ENCODE results near the gene NECAB2.

Gene NECAB2

GRCh38 chr16:84024854-84025253 is 56.8 kb downstream of the NECAB2 start:
- DNase-seq (ENCODE audit: low read depth, low spot score) = no peak

DNA sequence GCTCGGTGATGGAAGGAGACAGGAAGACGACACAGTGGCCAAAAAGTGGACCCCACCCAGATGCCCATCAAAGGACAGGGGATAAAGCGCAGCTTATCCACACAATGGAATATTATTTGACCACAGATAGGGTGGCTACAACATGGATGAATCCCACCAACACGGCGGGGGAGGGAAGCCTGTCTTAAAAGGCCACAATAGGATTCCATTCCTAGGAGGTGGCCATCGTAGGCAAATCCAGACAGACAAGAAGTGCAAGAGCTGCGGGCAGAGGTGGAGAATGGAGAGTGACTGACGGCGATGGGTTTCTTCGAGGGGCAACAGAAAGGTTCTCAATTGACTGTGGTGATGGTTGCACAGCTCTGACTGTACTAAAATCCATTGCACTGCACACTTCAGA is 58.6 kb downstream of the NECAB2 start:
- no peak for DNase-seq (ENCODE audit: low read depth, low spot score)

- DNase-seq (ENCODE audit: low read depth, low spot score) = no peak
Observed at GRCh38 chr16:84027625-84028024, 59.6 kb downstream of the NECAB2 start.

DNA sequence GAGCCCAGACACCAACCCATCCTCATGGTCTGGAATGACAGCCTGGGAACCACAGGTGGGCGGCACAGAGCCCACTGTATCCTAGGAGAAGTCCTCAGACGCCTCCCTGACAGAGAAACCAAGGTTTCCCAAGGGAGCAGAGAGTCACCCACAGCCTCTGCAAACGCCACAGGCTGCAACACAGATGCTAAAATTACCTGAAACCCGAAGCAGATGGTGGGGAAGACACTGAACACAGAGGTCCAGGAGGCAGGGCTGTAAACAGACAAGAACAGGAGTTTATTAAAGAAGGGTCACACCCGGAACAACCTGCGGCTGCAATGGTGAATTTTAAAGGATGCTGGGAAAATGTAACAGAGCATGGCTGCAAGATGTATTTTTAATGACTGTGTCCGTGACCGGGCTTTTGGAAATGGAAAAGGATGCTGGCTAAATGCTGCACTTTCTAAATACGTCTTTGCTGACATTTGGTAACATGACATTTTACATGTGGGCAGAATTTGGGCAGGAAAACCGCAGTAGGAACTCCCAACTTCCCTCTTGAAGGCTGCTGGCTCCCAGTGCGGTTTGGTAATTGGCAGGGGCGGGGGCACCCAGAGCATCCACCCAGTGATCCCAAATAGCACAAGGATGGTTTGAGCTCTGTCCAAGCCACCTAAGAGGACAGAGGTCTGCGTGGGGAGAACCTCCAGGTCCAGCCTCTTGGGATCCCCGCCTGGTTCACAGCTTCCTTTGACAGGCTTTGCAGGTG is 61.4 kb downstream of the NECAB2 start:
- DNase-seq (ENCODE audit: low read depth, low spot score) = no peak

GRCh38 chr16:84031556-84031955 is 63.5 kb downstream of the NECAB2 start:
- no peak for DNase-seq (ENCODE audit: low read depth, low spot score)

- DNase-seq (ENCODE audit: low read depth, low spot score) = no peak
Observed at GRCh38 chr16:84032458-84033178, 64.6 kb downstream of the NECAB2 start.

DNA sequence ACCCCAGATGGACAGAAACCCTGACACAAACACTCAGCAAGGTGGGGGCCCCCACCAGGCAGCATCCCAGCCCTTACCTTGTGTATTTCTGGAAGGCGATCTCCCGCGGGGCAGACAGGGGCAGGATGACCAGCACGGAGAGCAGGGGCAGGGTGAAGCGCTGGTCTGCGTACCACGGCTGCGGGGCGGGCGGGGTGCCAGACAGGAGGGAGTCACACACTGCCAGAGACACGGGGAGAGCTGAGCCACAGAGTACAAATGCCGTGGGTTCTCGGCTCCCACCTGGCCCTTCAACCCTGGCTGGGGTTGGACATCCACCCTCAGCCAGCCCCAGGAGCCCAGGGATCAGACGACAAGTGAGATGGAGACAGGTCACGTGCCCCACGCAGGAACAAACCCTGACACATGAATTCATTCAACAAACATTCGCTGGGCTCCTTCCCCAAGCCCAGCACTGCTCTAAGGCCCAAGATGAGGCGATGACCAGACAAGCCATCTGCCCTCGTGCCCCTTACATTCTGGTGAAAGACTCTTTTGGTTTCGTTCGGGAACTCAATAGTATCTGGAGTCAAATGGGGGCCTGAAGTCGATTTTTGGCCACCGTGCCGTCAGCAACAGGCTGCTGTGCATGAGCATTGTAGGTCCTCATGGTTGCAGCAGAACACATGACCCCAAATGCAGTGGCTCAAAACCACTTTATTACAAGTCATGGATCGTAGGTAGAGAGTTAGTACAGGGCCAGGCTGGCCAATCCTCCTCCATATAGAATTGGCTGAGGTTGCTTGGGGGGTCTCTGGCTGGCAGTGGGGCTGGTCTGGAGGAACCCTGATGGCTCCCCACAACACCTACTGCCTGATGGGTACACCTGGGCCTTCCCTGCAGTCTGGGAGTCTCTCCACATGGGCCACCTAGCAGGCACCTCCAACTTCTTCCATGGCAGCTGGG is 65.5 kb downstream of the NECAB2 start:
- no peak for DNase-seq (ENCODE audit: low read depth, low spot score)

GRCh38 chr16:84034516-84034915 is 66.5 kb downstream of the NECAB2 start:
- no peak for DNase-seq (ENCODE audit: low read depth, low spot score)

DNA sequence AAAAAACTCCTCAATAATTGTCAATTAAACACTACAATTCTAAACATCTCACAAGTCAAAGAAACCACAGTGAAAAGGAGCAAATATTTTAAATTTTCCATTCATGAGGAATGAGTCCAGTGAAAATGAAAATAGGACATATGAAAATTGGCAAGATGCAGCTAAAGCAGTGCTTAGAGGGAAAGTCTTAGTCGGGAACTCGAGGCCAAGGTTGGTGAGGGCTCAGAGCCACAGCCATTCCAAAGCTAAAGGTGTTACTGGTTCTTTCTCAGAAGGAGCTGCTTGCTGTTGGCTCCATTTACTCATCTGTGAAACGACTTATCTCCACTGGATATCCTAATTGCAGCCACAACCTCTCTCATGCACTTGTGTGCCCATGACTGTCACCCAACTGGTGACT is 68.1 kb downstream of the NECAB2 start:
- no peak for DNase-seq (ENCODE audit: low read depth, low spot score)

GRCh38 chr16:84036982-84037425 is 69.0 kb downstream of the NECAB2 start:
- DNase-seq (ENCODE audit: low read depth, low spot score) = no peak

DNA sequence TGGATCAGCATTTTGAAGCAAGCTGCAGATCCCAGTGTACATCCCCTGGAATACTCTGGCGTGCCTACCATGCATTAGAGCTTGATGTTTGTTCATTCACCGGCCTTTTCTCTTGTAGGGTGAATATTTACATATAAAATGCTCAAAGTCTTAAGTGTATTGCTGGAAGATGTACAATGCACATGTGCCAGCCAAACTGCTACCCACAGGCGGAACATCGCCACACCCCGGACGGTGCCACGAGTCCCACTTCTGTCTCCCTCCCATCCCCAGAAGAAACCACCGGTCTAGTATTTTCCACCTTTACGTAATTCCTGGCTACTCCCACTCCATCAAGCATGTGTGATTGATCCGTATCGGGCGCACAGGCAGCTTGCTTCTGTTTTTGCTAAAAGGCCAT is 70.4 kb downstream of the NECAB2 start:
- DNase-seq (ENCODE audit: low read depth, low spot score) = no peak

GRCh38 chr16:84039696-84040095 is 71.7 kb downstream of the NECAB2 start:
- no peak for DNase-seq (ENCODE audit: low read depth, low spot score)

DNA sequence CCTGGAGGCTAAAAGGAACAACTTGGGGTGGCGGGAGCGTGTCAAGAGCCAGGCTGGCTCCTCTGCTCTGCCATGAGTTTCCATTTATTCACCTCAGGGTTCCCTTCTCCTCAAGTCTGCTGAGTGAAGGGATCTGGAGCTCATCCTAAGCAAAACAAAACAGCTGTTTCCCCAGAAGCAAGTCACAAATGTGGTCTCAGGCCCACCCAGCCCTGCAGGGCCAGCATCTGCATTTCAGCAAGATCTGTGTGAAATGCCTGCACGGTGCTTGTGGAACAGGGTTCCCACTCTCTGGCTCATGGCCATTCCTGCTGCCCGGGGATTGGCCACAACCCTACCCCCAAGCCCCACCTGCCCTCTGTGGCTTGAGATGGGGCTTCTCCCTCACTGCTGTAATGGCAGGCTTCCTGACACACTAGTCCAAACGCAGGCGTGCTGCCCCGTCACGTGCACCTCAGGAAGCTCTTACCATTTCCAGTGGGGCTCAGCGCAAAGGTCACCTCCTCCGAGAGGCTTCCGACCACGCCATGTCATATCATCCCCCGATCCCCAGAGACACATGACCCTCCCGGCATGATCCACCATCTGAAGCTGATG is 72.3 kb downstream of the NECAB2 start:
- DNase-seq (ENCODE audit: low read depth, low spot score) = no peak

- no peak for DNase-seq (ENCODE audit: low read depth, low spot score)
Observed at GRCh38 chr16:84040823-84041820, 73.1 kb downstream of the NECAB2 start.

GRCh38 chr16:84041881-84042280 is 73.8 kb downstream of the NECAB2 start:
- no peak for DNase-seq (ENCODE audit: low read depth, low spot score)

GRCh38 chr16:84042308-84042878 is 74.3 kb downstream of the NECAB2 start, which contains the start of gene SLC38A8:
Gene SLC38A8, minus strand, starts transcription at chr16:84042795. Its CDS starts 638 bp downstream, at chr16:84042157.
- no peak for DNase-seq (ENCODE audit: low read depth, low spot score)

GRCh38 chr16:84042879-84043485 is 74.9 kb downstream of the NECAB2 start:
- no peak for DNase-seq (ENCODE audit: low read depth, low spot score)

DNA sequence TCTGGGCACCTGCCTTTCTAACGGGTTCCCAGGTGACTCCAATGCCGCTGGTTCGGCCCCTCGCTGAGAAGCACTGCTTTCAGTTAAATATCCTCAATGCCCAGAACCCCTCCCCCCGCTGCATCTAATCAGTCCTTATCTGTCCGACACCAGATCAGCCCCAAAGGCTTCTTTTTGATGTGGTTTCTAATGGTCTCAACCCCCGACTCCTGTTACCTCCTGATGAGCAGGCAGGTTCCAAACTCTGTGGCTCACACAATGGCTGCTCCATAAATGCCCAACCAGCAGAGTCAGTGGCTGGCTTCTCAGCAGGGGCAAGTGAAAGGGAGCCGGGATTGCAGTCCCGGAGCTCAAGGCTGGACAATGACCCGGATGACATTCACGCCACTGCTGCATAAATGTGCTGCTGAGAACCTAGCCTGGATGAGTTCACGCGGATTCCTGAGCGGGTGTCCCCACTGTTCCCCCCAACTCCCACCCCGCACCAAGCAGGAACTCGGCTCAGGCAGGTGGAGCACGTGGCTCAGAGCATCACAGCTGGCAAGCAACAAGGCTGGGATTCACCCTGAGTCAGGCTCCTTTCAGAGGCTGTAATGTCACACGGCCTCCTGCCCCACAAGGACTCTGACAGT is 75.6 kb downstream of the NECAB2 start:
- no peak for DNase-seq (ENCODE audit: low read depth, low spot score)

GRCh38 chr16:84044118-84044488 is 76.1 kb downstream of the NECAB2 start:
- DNase-seq (ENCODE audit: low read depth, low spot score) = peak; percentile 30

All from iPS DF 19.7 (cell line).